H1 (cell line): Measurements from ENCODE around the gene FIGNL2. TPM values are rescaled to one million over a fixed set of nuclear protein-coding genes. Genes with fewer than 3 reads are reported as not detected.
A peak's percentile ranks its signal among the peaks of the same experiment; 100 is the strongest.

Source experiments
- CTCF ChIA-PET: fragments of 300-600 bp; sonication (Branson Sonifier 250); formaldehyde crosslinking; loops from one replicate; lab custom pipeline; 2021; ENCODE audit not compliant: partially characterized antibody; lab: Charles Lee
- POLR2A ChIA-PET: fragments of 300-600 bp; sonication (Branson Sonifier 250); formaldehyde crosslinking; loops from one replicate; lab custom pipeline; 2021; ENCODE audit warnings: inconsistent platforms; ENCODE audit not compliant: partially characterized antibody; lab: Charles Lee
- DNase-seq, 2 experiments: peaks; one replicate each; pipeline versions ENCODE4 v3.0.0 to v3.0.0-alpha.2; 2010 to 2022; ENCODE audit warnings: low spot score in 2 of 2, low read depth in 1 of 2, mixed read lengths in 1 of 2
- FAIRE-seq: peaks from 2 replicates; lab custom pipeline; 2011; peaks lifted over from hg19 to GRCh38; lab: Jason Lieb, UNC
- H2AFZ ChIP-seq: 2 replicates; pipeline ENCODE4 v1.8.1; 2012; ENCODE audit warnings: low read length, inconsistent platforms
- H2AK5ac ChIP-seq: 2 replicates; pipeline ENCODE4 v1.6.1; 2013; ENCODE audit warnings: low read depth, low read length
- H2BK120ac ChIP-seq: replicated peaks from 2 replicates; pipeline ENCODE3; 2013; ENCODE audit warnings: low read depth, low read length, inconsistent platforms
- H2BK12ac ChIP-seq: 2 replicates; pipeline ENCODE4 v1.6.1; 2013; ENCODE audit warnings: low read depth, low read length
- H2BK15ac ChIP-seq: 2 replicates; pipeline ENCODE4 v1.6.1; 2013; ENCODE audit warnings: low read length
- H2BK20ac ChIP-seq: 2 replicates; pipeline ENCODE4 v1.6.1; 2013; ENCODE audit warnings: low read length
- H2BK5ac ChIP-seq: 2 replicates; pipeline ENCODE4 v1.6.1; 2013; ENCODE audit warnings: low read depth, low read length
- H3K14ac ChIP-seq: 2 replicates; pipeline ENCODE4 v1.6.1; 2013; ENCODE audit warnings: inconsistent platforms; ENCODE audit not compliant: insufficient read length
- H3K18ac ChIP-seq: 2 replicates; pipeline ENCODE4 v1.6.1; 2013; ENCODE audit warnings: low read length; ENCODE audit errors: extremely low read depth
- H3K23ac ChIP-seq: 2 replicates; pipeline ENCODE4 v1.6.1; 2013; ENCODE audit warnings: inconsistent platforms; ENCODE audit not compliant: insufficient read length
- H3K23me2 ChIP-seq: 2 replicates; pipeline ENCODE4 v1.6.1; 2013; ENCODE audit warnings: low read depth, low read length
- H3K27ac ChIP-seq: 2 replicates; pipeline ENCODE4 v1.6.1; 2011; ENCODE audit warnings: low read depth, low read length, inconsistent platforms
- H3K27me3 ChIP-seq, 4 experiments: replicated peaks in 1 of 4; 1 replicate in 1 of 4; 2 replicates in 3 of 4; pipeline versions ENCODE4 v1.6.1 to v1.8.1; 2011 to 2013; ENCODE audit warnings: low read length in 3 of 4, mild to moderate bottlenecking in 3 of 4, inconsistent platforms in 2 of 4, mixed read lengths in 2 of 4, moderate library complexity in 1 of 4; ENCODE audit not compliant: control insufficient read depth in 3 of 4, insufficient read depth in 3 of 4; ENCODE audit errors: extremely low read depth in 1 of 4
- H3K36me3 ChIP-seq, 4 experiments: 2 replicates each; pipeline versions ENCODE4 v1.6.1 to v1.8.1; 2011 to 2013; ENCODE audit warnings: mild to moderate bottlenecking in 4 of 4, low read length in 3 of 4, moderate library complexity in 2 of 4, control low read depth in 1 of 4, inconsistent platforms in 1 of 4; ENCODE audit not compliant: insufficient read depth in 4 of 4, control insufficient read depth in 2 of 4
- H3K4ac ChIP-seq: replicated peaks from 2 replicates; pipeline ENCODE3; 2013; ENCODE audit warnings: low read length, low read depth, mixed read lengths, inconsistent platforms; ENCODE audit not compliant: insufficient read length
- H3K4me1 ChIP-seq, 4 experiments: replicated peaks in 1 of 4; 1 replicate in 1 of 4; 2 replicates in 3 of 4; pipeline versions ENCODE4 v1.6.1 to v1.8.1; 2011 to 2013; ENCODE audit warnings: low read length in 3 of 4, inconsistent platforms in 2 of 4, mixed read lengths in 1 of 4; ENCODE audit not compliant: insufficient read depth in 4 of 4, control insufficient read depth in 3 of 4
- H3K4me2 ChIP-seq, 2 experiments: 2 replicates each; pipeline versions ENCODE4 v1.6.1 to v1.8.1; 2011 to 2013; ENCODE audit warnings: low read depth in 2 of 2, low read length in 2 of 2, control low read depth in 1 of 2, inconsistent platforms in 1 of 2, mild to moderate bottlenecking in 1 of 2; ENCODE audit not compliant: insufficient read depth in 1 of 2
- H3K4me3 ChIP-seq, 4 experiments: fragments of 200-600, 300-600 bp in 1 of 4; sonication (generic), shearing (Covaris generic), sonication (Bioruptor Twin) in 1 of 4; 2 replicates each; pipeline versions ENCODE4 v1.5.1 to v1.8.1; 2011 to 2016; ENCODE audit warnings: low read length in 4 of 4, low read depth in 3 of 4, control low read depth in 2 of 4, inconsistent platforms in 2 of 4, mild to moderate bottlenecking in 2 of 4, mixed read lengths in 1 of 4, moderate library complexity in 1 of 4; ENCODE audit not compliant: insufficient read depth in 2 of 4; ENCODE audit errors: extremely low read depth in 1 of 4
- H3K56ac ChIP-seq: replicated peaks from 2 replicates; pipeline ENCODE3; 2013; ENCODE audit warnings: low read depth, mild to moderate bottlenecking, mixed read lengths, low read length, inconsistent platforms; ENCODE audit not compliant: insufficient read length
- H3K79me1 ChIP-seq: 2 replicates; pipeline ENCODE4 v1.6.1; 2013; ENCODE audit warnings: low read depth, low read length, control low read depth
- H3K79me2 ChIP-seq, 2 experiments: 2 replicates each; pipeline versions ENCODE4 v1.6.1 to v1.8.1; 2012 to 2013; ENCODE audit warnings: low read length in 2 of 2, mild to moderate bottlenecking in 2 of 2, inconsistent platforms in 1 of 2; ENCODE audit not compliant: insufficient read depth in 2 of 2, control insufficient read depth in 1 of 2
- H3K9ac ChIP-seq, 4 experiments: replicated peaks in 1 of 4; 1 replicate in 1 of 4; 2 replicates in 3 of 4; pipeline versions ENCODE4 v1.6.1 to v1.8.1; 2011 to 2013; ENCODE audit warnings: low read depth in 3 of 4, low read length in 3 of 4, control low read depth in 2 of 4, mild to moderate bottlenecking in 2 of 4, moderate library complexity in 2 of 4, inconsistent platforms in 1 of 4; ENCODE audit errors: extremely low read depth in 1 of 4
- H3K9me3 ChIP-seq, 2 experiments: 2 replicates each; pipeline versions ENCODE4 v1.6.1 to v1.8.1; 2012 to 2013; ENCODE audit warnings: mild to moderate bottlenecking in 2 of 2, moderate library complexity in 2 of 2, control low read depth in 1 of 2, inconsistent platforms in 1 of 2, low read depth in 1 of 2, low read length in 1 of 2, mixed read lengths in 1 of 2; ENCODE audit not compliant: insufficient read depth in 2 of 2
- H4K20me1 ChIP-seq, 2 experiments: replicated peaks in 1 of 2; 2 replicates each; pipeline versions ENCODE3 to v1.8.1; 2011 to 2013; ENCODE audit warnings: inconsistent platforms in 2 of 2, low read length in 2 of 2, mild to moderate bottlenecking in 1 of 2; ENCODE audit not compliant: insufficient read depth in 2 of 2, control insufficient read depth in 1 of 2
- H4K5ac ChIP-seq: 2 replicates; pipeline ENCODE4 v1.6.1; 2013; ENCODE audit warnings: low read length, low read depth, mixed read lengths, inconsistent platforms; ENCODE audit not compliant: insufficient read length
- H4K8ac ChIP-seq: 2 replicates; pipeline ENCODE4 v1.8.0; 2013; ENCODE audit warnings: mild to moderate bottlenecking, moderate library complexity, low read length, inconsistent platforms; ENCODE audit not compliant: insufficient read depth; ENCODE audit errors: extremely low read depth
- H4K91ac ChIP-seq: replicated peaks from 2 replicates; pipeline ENCODE3; 2013; ENCODE audit warnings: low read length, mixed read lengths, inconsistent platforms; ENCODE audit not compliant: insufficient read length
- ASH2L ChIP-seq: fragments of 200-600, 300-600 bp; sonication (generic); IDR thresholded peaks from one replicate; pipeline ENCODE4 v1.7.1; 2017; ENCODE audit warnings: low read length
- CBX8 ChIP-seq: fragments of 300-800, 300-1000 bp; sonication (generic); IDR thresholded peaks from 2 replicates; pipeline ENCODE4 v1.7.1; 2016; ENCODE audit warnings: low read depth, low read length, borderline replicate concordance
- CEBPB ChIP-seq: IDR thresholded peaks from 2 replicates; pipeline ENCODE4 v1.6.1; 2012; ENCODE audit warnings: low read depth, low read length
- RNF2 ChIP-seq: fragments of 200-900, 300-1000 bp; sonication (generic); IDR thresholded peaks from 2 replicates; pipeline ENCODE4 v1.7.1; 2016; ENCODE audit warnings: borderline replicate concordance, low read depth, mild to moderate bottlenecking, antibody characterized with exemption, low read length; ENCODE audit not compliant: poor library complexity, severe bottlenecking; ENCODE audit errors: missing control alignments
- SIX5 ChIP-seq: IDR thresholded peaks from 2 replicates; pipeline ENCODE4 v1.6.1; 2011; ENCODE audit warnings: mild to moderate bottlenecking, low read depth, low read length
- SP1 ChIP-seq: IDR thresholded peaks from 2 replicates; pipeline ENCODE4 v1.6.1; 2011; ENCODE audit warnings: low read depth, low read length
- SP4 ChIP-seq: IDR thresholded peaks from 2 replicates; pipeline ENCODE4 v1.6.1; 2012; ENCODE audit warnings: low read length, inconsistent platforms
- TAF1 ChIP-seq: IDR thresholded peaks from 2 replicates; pipeline ENCODE4 v1.6.1; 2011; ENCODE audit warnings: mild to moderate bottlenecking, low read depth, low read length
- TEAD4 ChIP-seq: IDR thresholded peaks from 2 replicates; pipeline ENCODE4 v1.6.1; 2012; ENCODE audit warnings: low read depth, low read length, inconsistent platforms, mixed read lengths
- WGBS, 2 experiments: shearing (Covaris generic) in 1 of 2; methylation state at CpG; one replicate each; pipeline versions ENCODE4 v1.1.6 to v1.1.7; 2013 to 2015; ENCODE audit warnings: low lambda C conversion rate in 2 of 2, mixed read lengths in 2 of 2, inconsistent platforms in 1 of 2, low coverage in 1 of 2, missing lambda C conversion rate in 1 of 2; ENCODE audit not compliant: insufficient replicate concordance in 2 of 2, insufficient coverage in 1 of 2, insufficient read length in 1 of 2; ENCODE audit errors: extremely low coverage in 1 of 2, missing lambda C conversion rate in 1 of 2; 5-methylcytosine and 5-hydroxymethylcytosine counted together
- polyA plus RNA-seq, 7 experiments: library from polyadenylated mRNA; depleted of rRNA in 3 of 7; stranded (reverse) in 5 of 7; unstranded in 2 of 7; fragments of >200 nt in 5 of 7; fragments of 200-250 nt in 2 of 7; gene quantifications; 1 replicate in 5 of 7; 2 replicates in 1 of 7; 4 replicates in 1 of 7; pipeline versions ENCODE4 v1.2.1 to v1.2.3, GENCODE V29; 2011 to 2013; ENCODE audit warnings: missing spikeins in 2 of 7, mixed read lengths in 2 of 7
- total RNA-seq: library from RNA; stranded (reverse); fragmentation: NEBNext Ultra II Directional; extraction: Animal tissue kit (Norgen Biotek cat#: 25700); gene quantifications from 2 replicates; pipeline ENCODE4 v1.2.1, GENCODE V29; 2021
- TF ChIP-seq, protein P1 (sequence below): IDR thresholded peaks from 2 replicates; pipeline ENCODE4 v1.6.1; 2011; ENCODE audit warnings: low read length, improper control_type of control experiment
- TF ChIP-seq, protein P2 (sequence below): IDR thresholded peaks from 2 replicates; pipeline ENCODE4 v1.6.1; 2011; ENCODE audit warnings: low read depth, mild to moderate bottlenecking, low read length; ENCODE audit not compliant: insufficient read depth

FIGNL2 gene
- total and polyA plus RNA-seq, 2 of the 8 experiments (the other 6 are each of a cell fraction or from before 2014, with no cell fraction given): 6.5 to 7.1 TPM

DNA sequence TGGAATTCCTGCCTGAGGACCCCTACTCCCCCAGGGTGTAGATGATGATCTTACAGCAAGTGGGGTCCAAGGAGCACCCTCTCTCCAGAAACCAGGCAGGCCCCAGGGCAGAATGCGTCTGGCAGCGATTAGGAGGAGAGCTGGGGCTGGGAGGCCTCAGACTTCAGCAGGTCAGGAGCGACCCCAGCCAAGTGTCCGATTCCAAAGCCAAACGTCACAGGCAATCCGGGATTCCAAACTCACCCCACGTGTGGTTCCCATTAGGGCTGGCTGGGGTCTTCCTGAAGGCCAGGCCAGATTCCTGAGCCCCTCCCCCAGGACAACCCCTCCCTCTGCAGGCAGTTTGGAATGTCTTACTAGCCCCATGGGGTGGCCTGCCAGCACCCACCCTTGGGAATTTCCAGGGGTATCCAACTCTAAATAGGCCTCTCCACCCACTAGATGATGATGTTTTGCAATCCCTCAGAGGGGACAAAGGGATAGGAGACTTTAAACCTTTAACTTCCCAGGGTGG, 17.3 kb upstream of the FIGNL2 start:
- no peaks in the 10 kb centered on the region for H3K36me3 ChIP-seq
- H3K14ac ChIP-seq: no peak overlapping the region
- FAIRE-seq (no peak), DNase-seq (no peak)
- H3K79me2 ChIP-seq: no peaks in the 10 kb centered on the region
- H4K20me1 ChIP-seq: no peaks in the 10 kb centered on the region
- H3K56ac ChIP-seq: no peak overlapping the region
- peak overlapping the region; percentile 97 for H3K18ac ChIP-seq
- H3K4me3 ChIP-seq: peak overlapping the region in 2 of 4 experiments; percentile 19 to 70; a peak in 4 of 8 replicates
- POLR2A ChIA-PET: interaction anchor here (1.2 to 11.2 kb wide), 3 partner anchors 13 to 51 kb away, joined by 3 to 107 read pairs (median 11); partner anchors contain the start of gene FIGNL2
- H2BK20ac ChIP-seq: 0 out of 2 replicates have a peak overlapping the region, but pooled peaks have one; percentile 94
- H2BK120ac ChIP-seq: no peak overlapping the region
- H3K9me3 ChIP-seq: no peaks in the 10 kb centered on the region
- 54% methylated on average over 7 of the region's 7 CpGs; no CpG with 5 or more reads in 1 of the 2 experiments for whole genome bisulfite sequencing, 2 experiments
- H2AK5ac ChIP-seq: peak overlapping the region; percentile 75; the same call in 1 of the 2 replicates
- H4K8ac ChIP-seq: no peak overlapping the region
- peak overlapping the region; percentile 95; the same call in 1 of the 2 replicates for H2BK15ac ChIP-seq
- no peak overlapping the region for H3K4ac ChIP-seq
- H3K9ac ChIP-seq: peak overlapping the region in 2 of 4 experiments; percentile 18 to 20; a peak in 2 of 7 replicates
- H3K27ac ChIP-seq: no peak overlapping the region
- H2AFZ ChIP-seq: no peak overlapping the region
- no peak overlapping the region for H3K23ac ChIP-seq
- peaks cover 0 to 30% (median 24%) of the 10 kb centered on the region in 4 experiments; a peak in 6 of 7 replicates for H3K27me3 ChIP-seq
- peak overlapping the region; percentile 96 for H2BK12ac ChIP-seq
- no peaks in the 10 kb centered on the region for H3K79me1 ChIP-seq
- H2BK5ac ChIP-seq: 0 out of 2 replicates have a peak overlapping the region, but pooled peaks have one; percentile 35
- CTCF ChIA-PET: interaction anchor here (1.2 to 10.6 kb wide), 4 partner anchors 10 to 46 kb away, joined by 3 to 132 read pairs (median 10); no protein-coding TSS in a partner anchor
- H4K91ac ChIP-seq: peak overlapping the region; percentile 31
- H4K5ac ChIP-seq: no peak overlapping the region
- H3K4me2 ChIP-seq: peak overlapping the region; percentile 97 to 100; a peak in 3 of 4 replicates
- H3K23me2 ChIP-seq: peaks cover 23% of the 10 kb centered on the region
- H3K4me1 ChIP-seq: peaks cover 20 to 48% (median 39%) of the 10 kb centered on the region in 4 experiments
- TF ChIP-seq ASH2L (peak; percentile 53), TAF1 (0 out of 2 replicates have a peak, but pooled peaks have one; percentile 47), SIX5 (no peak), RNF2 (no peak), SP4 (no peak), CBX8 (no peak), CEBPB (peak; percentile 62), SP1 (0 out of 2 replicates have a peak, but pooled peaks have one; percentile 28), TEAD4 (peak; percentile 78)
- TF ChIP-seq, protein P1, sequence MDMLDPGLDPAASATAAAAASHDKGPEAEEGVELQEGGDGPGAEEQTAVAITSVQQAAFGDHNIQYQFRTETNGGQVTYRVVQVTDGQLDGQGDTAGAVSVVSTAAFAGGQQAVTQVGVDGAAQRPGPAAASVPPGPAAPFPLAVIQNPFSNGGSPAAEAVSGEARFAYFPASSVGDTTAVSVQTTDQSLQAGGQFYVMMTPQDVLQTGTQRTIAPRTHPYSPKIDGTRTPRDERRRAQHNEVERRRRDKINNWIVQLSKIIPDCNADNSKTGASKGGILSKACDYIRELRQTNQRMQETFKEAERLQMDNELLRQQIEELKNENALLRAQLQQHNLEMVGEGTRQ: no peak
- TF ChIP-seq, protein P2, sequence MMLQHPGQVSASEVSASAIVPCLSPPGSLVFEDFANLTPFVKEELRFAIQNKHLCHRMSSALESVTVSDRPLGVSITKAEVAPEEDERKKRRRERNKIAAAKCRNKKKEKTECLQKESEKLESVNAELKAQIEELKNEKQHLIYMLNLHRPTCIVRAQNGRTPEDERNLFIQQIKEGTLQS: no peak
